ENCODE data around the gene KLHL26. TPM values are rescaled to one million over a fixed set of nuclear protein-coding genes. Genes with fewer than 3 reads are reported as not detected.
A peak's percentile ranks its signal among the peaks of the same experiment; 100 is the strongest.

Gene KLHL26
- total and polyA plus RNA-seq, 12 donors = 3.4 to 8.2 (median 6.3) TPM

- intact Hi-C loops (cut with DNase I) = loop anchor here in 1 of 10 donors (2.0 kb wide), 1 partner anchor 29 kb away; no protein-coding TSS in a partner anchor
- Histone ChIP-seq H3K27me3 (no peaks in the 10 kb centered on the region), H3K4me1 (peaks cover 0 to 27% (median 10%) of the 10 kb centered on the region in 9 donors), H3K27ac (no peak overlapping the region), H3K4me3 (no peak overlapping the region), H3K36me3 (no peaks in the 10 kb centered on the region), H3K9me3 (no peaks in the 10 kb centered on the region)
- 81 to 91% methylated on average over 8 of the region's 8 CpGs for WGBS, 2 donors
- ATAC-seq = no peak
- DNase-seq = no peak
- TF ChIP-seq CTCF (IDR thresholded peaks at IDR 0.05) = no peak
Observed at GRCh38 chr19:18633321-18633720, 3.5 kb upstream of the KLHL26 start.

- DNase-seq (no peak), ATAC-seq (no peak)
- Histone ChIP-seq H3K27ac (no peak overlapping the region), H3K36me3 (no peaks in the 10 kb centered on the region), H3K9me3 (no peaks in the 10 kb centered on the region), H3K4me1 (peaks cover 0 to 27% (median 10%) of the 10 kb centered on the region in 9 donors), H3K27me3 (no peaks in the 10 kb centered on the region), H3K4me3 (no peak overlapping the region)
- 49 to 51% methylated on average over 12 of the region's 12 CpGs for WGBS, 2 donors
- TF ChIP-seq CTCF (IDR thresholded peaks at IDR 0.05) = no peak
- intact Hi-C loops (cut with DNase I) = loop anchor here in 1 of 10 donors (2.0 kb wide), 1 partner anchor 42 kb away; no protein-coding TSS in a partner anchor
Observed at GRCh38 chr19:18634612-18635297, 2.1 kb upstream of the KLHL26 start.

- TF ChIP-seq CTCF (IDR thresholded peaks at IDR 0.05) = no peak
- H3K36me3 ChIP-seq = peaks cover 0 to 5% (median 0%) of the 10 kb centered on the region in 9 donors
- H3K9me3 ChIP-seq = no peaks in the 10 kb centered on the region
- no peak overlapping the region for H3K27ac ChIP-seq
- intact Hi-C loops (cut with DNase I) = loop anchor here in 2 of 10 donors (2.0 kb wide), 2 partner anchors 43 to 47 kb away; partner anchors contain the start of gene CRTC1 (in 1 of the 2)
- 10 to 18% methylated on average over 5 to 6 of the region's 6 CpGs for WGBS, 2 donors
- H3K27me3 ChIP-seq = no peaks in the 10 kb centered on the region
- H3K4me1 ChIP-seq = peaks cover 0 to 27% (median 10%) of the 10 kb centered on the region in 9 donors
- peak overlapping the region in 7 of 10 donors; percentile 64 to 80 (median 77) for H3K4me3 ChIP-seq
- ATAC-seq (no peak), DNase-seq (no peak)
Observed at GRCh38 chr19:18635831-18636182, 1.0 kb upstream of the KLHL26 start.

GRCh38 chr19:18636183-18636968, 452 bp upstream of the KLHL26 start:
- Histone ChIP-seq H3K9me3 (no peaks in the 10 kb centered on the region), H3K27me3 (no peaks in the 10 kb centered on the region), H3K4me3 (peak overlapping the region; percentile 55 to 80 (median 68)), H3K36me3 (peaks cover 0 to 5% (median 0%) of the 10 kb centered on the region in 9 donors), H3K27ac (peak overlapping the region in 9 of 10 donors; percentile 62 to 89 (median 82)), H3K4me1 (peaks cover 0 to 27% (median 10%) of the 10 kb centered on the region in 9 donors)
- intact Hi-C loops (cut with DNase I) = loop anchor here in 1 of 10 donors (2.0 kb wide), 1 partner anchor 46 kb away; the partner anchor contains the start of gene CRTC1
- 1 to 2% methylated on average over 43 to 44 of the region's 44 CpGs for WGBS, 2 donors
- ATAC-seq (peak; percentile 97 to 99 (median 98)), DNase-seq (peak; percentile 98 to 99)
- no peak for TF ChIP-seq CTCF (IDR thresholded peaks at IDR 0.05)
